D721Med (cell line): ENCODE data around the gene SLC17A9.
A peak's percentile ranks its signal among the peaks of the same experiment; 100 is the strongest.

Source experiments
- DNase-seq: peaks from one replicate; pipeline ENCODE4 v3.0.0; 2011; ENCODE audit warnings: low spot score; ENCODE audit not compliant: insufficient read length
- FAIRE-seq: peaks from 2 replicates; lab custom pipeline; 2011; peaks lifted over from hg19 to GRCh38; lab: Jason Lieb, UNC
- TF ChIP-seq, protein P1 (sequence below): IDR thresholded peaks from 2 replicates; pipeline ENCODE4 v1.5.1; 2012; ENCODE audit warnings: mild to moderate bottlenecking, control low read depth; ENCODE audit not compliant: insufficient read depth; ENCODE audit errors: missing control alignments

The SLC17A9 gene

DNA sequence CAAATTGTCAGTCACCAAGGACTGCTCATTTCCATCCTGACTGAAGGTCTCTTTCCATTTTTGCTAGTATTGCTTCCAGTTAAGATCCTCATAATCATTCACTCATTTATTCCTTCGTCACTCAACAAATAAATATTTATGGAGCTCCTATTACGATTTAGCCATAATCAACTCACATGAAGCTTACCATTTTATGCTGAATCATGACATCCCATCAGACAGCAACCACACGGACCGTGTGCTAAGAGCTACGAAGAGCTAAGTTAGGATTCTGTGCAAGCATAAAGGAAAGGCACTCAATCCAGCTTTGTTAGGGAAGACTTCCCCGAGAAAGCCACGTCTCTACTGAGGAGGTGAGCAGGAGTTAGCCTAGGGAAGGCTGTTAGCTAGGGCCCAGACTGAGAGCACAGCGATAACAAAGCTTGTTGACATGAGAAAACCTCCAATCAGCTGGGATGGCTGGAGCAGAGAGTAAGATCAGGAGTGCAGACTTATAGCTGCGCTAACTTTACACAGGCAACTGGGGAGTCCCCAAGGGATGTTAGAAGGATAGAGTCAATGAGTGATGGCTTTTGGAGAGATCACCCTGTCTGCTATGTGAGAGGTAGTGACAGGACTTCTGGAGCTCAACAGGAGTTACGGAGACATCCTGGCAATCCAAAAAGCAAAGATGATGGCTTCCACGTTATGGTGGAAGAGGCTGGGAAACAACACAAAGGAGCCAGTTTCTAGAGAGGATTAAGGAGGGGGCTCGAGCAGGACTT lies 17.1 kb upstream of the SLC17A9 start:
- FAIRE-seq (no peak), DNase-seq (no peak)
- TF ChIP-seq, protein P1, sequence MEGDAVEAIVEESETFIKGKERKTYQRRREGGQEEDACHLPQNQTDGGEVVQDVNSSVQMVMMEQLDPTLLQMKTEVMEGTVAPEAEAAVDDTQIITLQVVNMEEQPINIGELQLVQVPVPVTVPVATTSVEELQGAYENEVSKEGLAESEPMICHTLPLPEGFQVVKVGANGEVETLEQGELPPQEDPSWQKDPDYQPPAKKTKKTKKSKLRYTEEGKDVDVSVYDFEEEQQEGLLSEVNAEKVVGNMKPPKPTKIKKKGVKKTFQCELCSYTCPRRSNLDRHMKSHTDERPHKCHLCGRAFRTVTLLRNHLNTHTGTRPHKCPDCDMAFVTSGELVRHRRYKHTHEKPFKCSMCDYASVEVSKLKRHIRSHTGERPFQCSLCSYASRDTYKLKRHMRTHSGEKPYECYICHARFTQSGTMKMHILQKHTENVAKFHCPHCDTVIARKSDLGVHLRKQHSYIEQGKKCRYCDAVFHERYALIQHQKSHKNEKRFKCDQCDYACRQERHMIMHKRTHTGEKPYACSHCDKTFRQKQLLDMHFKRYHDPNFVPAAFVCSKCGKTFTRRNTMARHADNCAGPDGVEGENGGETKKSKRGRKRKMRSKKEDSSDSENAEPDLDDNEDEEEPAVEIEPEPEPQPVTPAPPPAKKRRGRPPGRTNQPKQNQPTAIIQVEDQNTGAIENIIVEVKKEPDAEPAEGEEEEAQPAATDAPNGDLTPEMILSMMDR: no peak

DNA sequence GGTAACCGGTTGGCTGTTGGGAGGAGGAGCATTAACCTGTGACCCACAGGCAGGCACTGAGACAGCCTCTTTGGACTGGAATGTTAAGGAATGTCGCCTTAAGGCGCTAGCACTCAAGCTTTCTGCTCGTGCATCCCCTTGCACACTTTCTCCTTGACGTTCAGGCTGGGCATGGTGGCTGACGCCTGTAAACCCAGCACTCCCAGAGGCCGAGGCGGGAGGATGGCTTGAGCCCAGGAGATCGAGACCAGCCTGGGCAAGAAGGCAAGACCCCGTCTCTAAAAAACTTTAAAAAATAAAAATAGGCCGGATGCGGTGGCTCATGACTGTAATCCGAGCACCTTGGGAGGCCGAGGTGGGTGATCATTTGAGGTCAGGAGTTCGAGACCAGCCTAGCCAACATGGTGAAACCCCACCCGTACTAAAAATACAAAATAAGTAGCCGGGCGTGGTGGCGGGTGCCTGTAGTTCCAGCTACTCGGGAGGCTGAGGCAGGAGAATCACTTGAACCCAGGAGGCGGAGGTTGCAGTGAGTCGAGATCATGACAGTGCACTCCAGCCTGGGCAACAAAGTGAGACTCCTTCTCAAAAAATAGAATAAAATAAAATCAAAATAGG lies 16.4 kb upstream of the SLC17A9 start:
- no peak for DNase-seq
- TF ChIP-seq, protein P1: no peak
- no peak for FAIRE-seq

DNA sequence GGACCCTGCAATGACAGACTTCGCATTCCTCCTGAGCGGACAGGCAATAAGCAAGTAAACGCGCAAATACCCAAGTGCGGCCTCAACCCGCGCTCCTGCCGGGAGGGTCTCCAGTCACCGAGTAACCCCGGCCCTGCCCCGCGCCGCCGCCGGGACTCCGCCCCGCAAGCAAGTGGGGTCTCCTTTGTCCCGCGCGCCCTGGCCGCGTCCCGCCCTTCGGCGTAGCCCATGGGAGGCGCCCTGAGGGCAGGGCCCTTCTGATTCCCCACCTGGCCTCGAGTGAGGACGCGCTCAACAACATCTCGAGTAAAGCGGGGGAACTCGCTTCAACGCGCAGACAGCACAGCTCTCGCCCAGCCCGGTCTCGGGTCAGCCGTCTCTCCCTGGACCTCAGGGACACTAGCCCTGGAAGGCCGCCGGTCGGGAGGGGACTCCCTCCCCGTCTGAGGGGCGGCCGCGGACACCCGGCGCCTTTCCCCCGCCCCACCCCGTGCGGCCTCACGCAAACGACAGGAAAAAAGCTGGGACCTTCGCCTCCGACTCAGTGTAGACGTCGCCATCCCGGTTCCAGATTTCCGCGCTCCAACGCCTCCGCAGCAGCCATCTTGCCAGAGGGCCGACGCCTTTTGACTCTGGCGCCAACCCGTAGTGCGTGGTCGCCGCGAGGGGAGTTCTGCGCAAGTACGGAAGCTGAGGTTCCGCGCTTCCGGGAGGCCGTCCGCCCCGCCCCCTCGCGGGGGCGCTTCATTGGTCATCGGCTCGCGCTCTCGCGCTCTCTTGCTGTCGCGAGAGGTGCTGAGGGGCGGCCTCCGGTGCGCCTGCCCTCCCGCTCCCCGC lies 15.0 kb upstream of the SLC17A9 start:
- no peak for FAIRE-seq
- TF ChIP-seq, protein P1: no peak
- DNase-seq: peak; percentile 80

DNA sequence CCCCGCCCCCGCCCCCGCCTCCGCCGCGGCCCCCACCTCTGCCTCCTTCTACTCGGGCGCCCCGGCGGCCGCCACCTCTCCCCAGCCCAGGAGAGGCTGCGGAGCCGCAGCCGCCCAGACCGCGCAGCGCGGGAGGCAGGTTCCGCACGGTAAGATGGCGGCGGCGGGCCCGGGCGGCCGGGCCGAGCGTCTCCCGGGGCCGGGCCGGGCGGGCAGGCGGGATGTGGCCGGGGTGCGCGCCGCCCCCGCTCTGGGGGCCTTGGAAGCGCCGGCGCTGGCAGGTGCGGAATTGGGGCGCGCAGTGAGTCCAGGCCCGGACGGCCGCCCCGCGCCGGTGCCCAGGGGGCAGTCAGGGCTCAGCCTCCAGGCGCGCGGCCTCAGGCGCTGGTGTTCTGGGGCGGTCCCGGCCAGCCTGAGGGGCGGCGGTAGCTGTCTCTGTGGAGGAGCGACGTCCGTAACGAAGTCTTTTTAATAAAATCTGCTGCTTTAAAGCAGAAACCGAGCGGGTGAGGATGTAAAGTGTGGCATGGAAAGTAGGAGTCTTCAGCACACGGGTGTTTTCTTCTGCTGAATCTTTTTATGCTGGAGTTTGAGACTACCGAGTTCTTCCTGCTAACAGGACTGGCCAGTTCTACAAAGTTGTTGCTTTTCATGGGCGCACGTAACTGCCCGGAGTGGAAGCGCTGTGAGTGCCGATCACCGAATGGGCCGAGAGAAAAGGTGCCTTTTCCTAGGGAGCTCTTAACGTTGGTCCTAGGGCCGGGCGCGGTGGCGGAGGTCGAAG lies 14.2 kb upstream of the SLC17A9 start, which contains the start of gene GID8:
TSS of gene GID8 (plus strand) at position 43 of the 784 bp plus-strand sequence. CDS start 3,356 bp downstream, outside the sequence.
- FAIRE-seq (no peak), DNase-seq (no peak)
- TF ChIP-seq, protein P1: no peak

DNA sequence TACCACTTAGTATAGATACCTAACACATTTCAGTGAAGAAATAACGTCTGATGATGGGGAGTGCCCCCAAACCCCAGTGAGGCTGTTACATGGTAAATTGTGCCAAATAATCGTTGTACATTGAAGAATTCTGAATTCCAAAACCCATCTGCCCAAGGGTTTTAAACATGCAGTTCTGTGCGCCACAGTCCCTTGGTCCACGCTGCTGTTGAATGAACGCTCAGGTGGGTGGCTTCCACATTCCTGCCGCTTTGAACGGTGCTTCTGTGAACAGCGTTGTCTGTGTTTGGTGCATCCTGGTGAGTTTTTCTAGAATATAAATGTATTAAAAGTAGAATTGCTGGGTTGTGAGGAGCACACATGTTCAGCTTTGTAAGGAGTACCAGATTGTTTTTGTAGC lies 11.6 kb upstream of the SLC17A9 start:
- FAIRE-seq: no peak

DNA sequence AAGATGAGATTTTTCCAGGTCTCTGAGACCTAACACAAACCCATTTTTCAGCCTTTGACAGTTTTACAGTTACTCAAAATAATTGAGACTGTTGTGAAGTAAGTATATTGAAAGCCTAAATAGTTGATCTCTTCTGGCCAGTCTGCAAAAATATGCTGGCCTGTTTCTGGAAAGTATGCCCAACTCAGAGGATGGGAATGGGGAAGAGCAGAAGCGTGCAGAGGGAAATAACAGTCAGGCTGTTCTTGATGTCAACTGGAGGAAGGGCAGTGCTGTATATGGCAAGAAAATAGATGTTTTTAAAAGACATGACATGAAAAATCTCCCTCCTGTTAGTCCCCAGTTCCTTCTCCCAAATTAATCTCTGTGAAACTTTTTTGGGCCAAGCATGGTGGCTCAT lies 10.7 kb upstream of the SLC17A9 start:
- no peak for FAIRE-seq
- DNase-seq: no peak
- TF ChIP-seq, protein P1: no peak

More for the DNA sequence above, 11.6 kb upstream of the SLC17A9 start:
- TF ChIP-seq, protein P1: no peak
- no peak for DNase-seq
